Fibroblast of lung (primary cell): ENCODE data around the gene ST6GALNAC5. TPM values are rescaled to one million over a fixed set of nuclear protein-coding genes. Genes with fewer than 3 reads are reported as not detected.

Experiments used
- DNase-seq, 2 donors: peaks; one replicate each; pipeline versions ENCODE4 v3.0.0 to v3.0.0-alpha.2; 2010; ENCODE audit warnings: low read depth in 2 of 2
- H2AFZ ChIP-seq: 2 replicates; pipeline ENCODE4 v1.5.1; 2012; ENCODE audit warnings: low read length, control low read depth, inconsistent platforms
- H3K27ac ChIP-seq: 2 replicates; pipeline ENCODE4 v1.5.1; 2011; ENCODE audit warnings: low read length, control low read depth; ENCODE audit not compliant: insufficient read depth
- H3K27me3 ChIP-seq: 2 replicates; pipeline ENCODE4 v1.5.1; 2011; ENCODE audit warnings: mild to moderate bottlenecking, low read length; ENCODE audit not compliant: control insufficient read depth, insufficient read depth
- H3K36me3 ChIP-seq: 2 replicates; pipeline ENCODE4 v1.5.1; 2011; ENCODE audit warnings: low read length; ENCODE audit not compliant: control insufficient read depth, insufficient read depth
- H3K4me1 ChIP-seq: 2 replicates; pipeline ENCODE4 v1.5.1; 2011; ENCODE audit warnings: low read length; ENCODE audit not compliant: control insufficient read depth, insufficient read depth; ENCODE audit errors: extremely low read depth
- H3K4me2 ChIP-seq: 2 replicates; pipeline ENCODE4 v1.5.1; 2011; ENCODE audit warnings: low read length, control low read depth; ENCODE audit not compliant: insufficient read depth; ENCODE audit errors: extremely low read depth
- H3K4me3 ChIP-seq, 4 experiments: fragments of 200-600 bp in 1 of 4; sonication (generic) in 1 of 4; replicated peaks in 1 of 4; 2 replicates each; pipeline ENCODE4 v1.5.1; 2011 to 2016; ENCODE audit warnings: low read length in 4 of 4, low read depth in 3 of 4, mild to moderate bottlenecking in 3 of 4, control low read depth in 2 of 4, inconsistent platforms in 1 of 4, mixed read lengths in 1 of 4; ENCODE audit not compliant: insufficient read depth in 1 of 4; ENCODE audit errors: control extremely low read depth in 1 of 4
- H3K79me2 ChIP-seq: 2 replicates; pipeline ENCODE4 v1.5.1; 2012; ENCODE audit warnings: mild to moderate bottlenecking, low read length, inconsistent platforms; ENCODE audit not compliant: control insufficient read depth, insufficient read depth
- H3K9ac ChIP-seq: 2 replicates; pipeline ENCODE4 v1.5.1; 2011; ENCODE audit warnings: mild to moderate bottlenecking, low read length, control low read depth; ENCODE audit not compliant: insufficient read depth
- H3K9me3 ChIP-seq: 2 replicates; pipeline ENCODE4 v1.5.1; 2012; ENCODE audit warnings: low read depth, low read length; ENCODE audit not compliant: control insufficient read depth, insufficient read depth
- H4K20me1 ChIP-seq: 2 replicates; pipeline ENCODE4 v1.5.1; 2011; ENCODE audit warnings: low read length; ENCODE audit not compliant: control insufficient read depth, insufficient read depth; ENCODE audit errors: extremely low read depth
- CTCF ChIP-seq, 2 donors: IDR thresholded peaks in 1 of 2; conservative IDR thresholded peaks in 1 of 2; 1 replicate in 1 of 2; 2 replicates in 1 of 2; pipeline ENCODE4 v1.5.1; 2011 to 2012; ENCODE audit warnings: low read length in 2 of 2, control low read depth in 1 of 2, inconsistent platforms in 1 of 2, low read depth in 1 of 2, mild to moderate bottlenecking in 1 of 2
- EZH2 ChIP-seq: IDR thresholded peaks from 2 replicates; pipeline ENCODE4 v1.5.1; 2012; ENCODE audit warnings: low read length, control low read depth, mild to moderate bottlenecking; ENCODE audit errors: missing control alignments
- polyA plus RNA-seq, 2 donors: library from polyadenylated mRNA; depleted of rRNA in 1 of 2; stranded (reverse) in 1 of 2; unstranded in 1 of 2; fragments of >200 nt; gene quantifications; 2 replicates each; pipeline ENCODE4 v1.2.1, GENCODE V29; 2011 to 2012; ENCODE audit warnings: missing spikeins in 1 of 2
- total RNA-seq: library from RNA; depleted of rRNA; stranded (reverse); fragments of >200 nt; gene quantifications from 2 replicates; pipeline ENCODE4 v1.2.1, GENCODE V29; 2014

ST6GALNAC5 gene
- total and polyA plus RNA-seq, 2 donors (not counting 1 experiment from before 2014, with no cell fraction given), result 0.37 to 0.83 TPM

DNA sequence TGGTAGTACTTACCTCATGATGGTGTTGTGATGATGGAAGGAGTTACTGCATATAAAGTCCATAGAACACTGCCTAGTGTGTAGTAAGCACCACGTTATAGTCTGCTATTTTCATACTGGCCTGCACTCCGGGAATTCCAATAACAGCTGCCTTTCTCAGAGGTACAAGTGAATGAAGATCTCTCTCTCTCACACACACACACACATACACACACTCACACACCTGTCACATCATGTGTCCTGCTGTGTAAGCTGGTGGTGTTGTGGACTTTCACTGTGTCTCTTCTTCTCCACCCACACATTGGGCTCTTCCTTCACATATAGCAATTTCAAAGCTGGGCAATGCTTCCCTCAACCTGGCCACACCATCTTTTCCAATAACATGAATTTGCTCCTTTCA, 33.4 kb upstream of the ST6GALNAC5 start:
- no peaks in the 10 kb centered on the region for H4K20me1 ChIP-seq
- H3K4me1 ChIP-seq, result no peaks in the 10 kb centered on the region
- no peak overlapping the region for H3K27ac ChIP-seq
- no peak overlapping the region for H3K4me2 ChIP-seq
- H3K36me3 ChIP-seq, result no peaks in the 10 kb centered on the region
- no peak for TF ChIP-seq EZH2
- H3K27me3 ChIP-seq, result no peaks in the 10 kb centered on the region
- H3K79me2 ChIP-seq, result no peaks in the 10 kb centered on the region
- H3K9ac ChIP-seq, result no peak overlapping the region
- no peak overlapping the region for H2AFZ ChIP-seq
- H3K9me3 ChIP-seq, result no peaks in the 10 kb centered on the region
- no peak overlapping the region for H3K4me3 ChIP-seq
- DNase-seq, result no peak

DNA sequence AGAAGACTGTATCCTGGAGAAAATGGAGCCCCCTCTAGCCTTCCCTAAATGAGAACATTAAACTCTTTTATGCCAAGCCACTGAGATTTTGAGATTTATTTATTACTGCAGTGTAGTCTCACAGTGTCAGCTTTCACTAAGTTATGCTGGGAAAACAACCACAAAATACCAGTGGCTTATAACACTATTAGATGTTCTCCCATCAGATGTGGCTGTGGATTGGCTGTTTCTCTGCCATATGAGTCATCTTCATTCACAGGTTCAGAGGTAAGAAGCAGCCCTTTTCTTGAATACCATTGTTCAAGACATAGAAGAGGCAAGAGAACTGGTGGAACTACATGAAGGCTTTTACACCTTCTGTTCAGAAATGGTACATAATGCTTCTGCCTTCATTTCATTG, 32.1 kb upstream of the ST6GALNAC5 start:
- Histone ChIP-seq H3K79me2 (no peaks in the 10 kb centered on the region), H3K36me3 (no peaks in the 10 kb centered on the region), H3K27me3 (no peaks in the 10 kb centered on the region), H4K20me1 (no peaks in the 10 kb centered on the region), H3K27ac (no peak overlapping the region), H3K4me3 (no peak overlapping the region), H3K4me2 (no peak overlapping the region), H3K4me1 (no peaks in the 10 kb centered on the region), H3K9ac (no peak overlapping the region), H2AFZ (no peak overlapping the region), H3K9me3 (no peaks in the 10 kb centered on the region)
- TF ChIP-seq CTCF (conservative IDR thresholded peaks at IDR 0.05 in 1 of 2, IDR thresholded peaks at IDR 0.05 in 1 of 2; ENCODE audit: low read depth in 1 of 2, low read length in 2 of 2) (no peak), EZH2 (no peak)
- peak in 1 of 2 donors; percentile 80 for DNase-seq

GRCh38 chr1:76840278-76840677, 27.0 kb upstream of the ST6GALNAC5 start:
- no peaks in the 10 kb centered on the region for H3K9me3 ChIP-seq
- no peak overlapping the region for H2AFZ ChIP-seq
- no peak overlapping the region for H3K4me2 ChIP-seq
- no peaks in the 10 kb centered on the region for H3K27me3 ChIP-seq
- H3K27ac ChIP-seq, result no peak overlapping the region
- no peak overlapping the region for H3K4me3 ChIP-seq
- no peak for DNase-seq
- no peaks in the 10 kb centered on the region for H3K36me3 ChIP-seq
- H3K9ac ChIP-seq, result no peak overlapping the region
- H4K20me1 ChIP-seq, result no peaks in the 10 kb centered on the region
- TF ChIP-seq EZH2 (no peak), CTCF (conservative IDR thresholded peaks at IDR 0.05 in 1 of 2, IDR thresholded peaks at IDR 0.05 in 1 of 2; ENCODE audit: low read depth in 1 of 2, low read length in 2 of 2) (no peak)
- H3K79me2 ChIP-seq, result no peaks in the 10 kb centered on the region
- no peaks in the 10 kb centered on the region for H3K4me1 ChIP-seq
